HG03571 (cell line): ENCODE data around the gene BIRC7.

ENCODE experiments used
- ATAC-seq: cut with Tn5 transposase; IDR thresholded peaks from one replicate; pipeline ENCODE4 v1.9.1; 2021; ENCODE audit not compliant: unreplicated experiment

BIRC7 gene

DNA sequence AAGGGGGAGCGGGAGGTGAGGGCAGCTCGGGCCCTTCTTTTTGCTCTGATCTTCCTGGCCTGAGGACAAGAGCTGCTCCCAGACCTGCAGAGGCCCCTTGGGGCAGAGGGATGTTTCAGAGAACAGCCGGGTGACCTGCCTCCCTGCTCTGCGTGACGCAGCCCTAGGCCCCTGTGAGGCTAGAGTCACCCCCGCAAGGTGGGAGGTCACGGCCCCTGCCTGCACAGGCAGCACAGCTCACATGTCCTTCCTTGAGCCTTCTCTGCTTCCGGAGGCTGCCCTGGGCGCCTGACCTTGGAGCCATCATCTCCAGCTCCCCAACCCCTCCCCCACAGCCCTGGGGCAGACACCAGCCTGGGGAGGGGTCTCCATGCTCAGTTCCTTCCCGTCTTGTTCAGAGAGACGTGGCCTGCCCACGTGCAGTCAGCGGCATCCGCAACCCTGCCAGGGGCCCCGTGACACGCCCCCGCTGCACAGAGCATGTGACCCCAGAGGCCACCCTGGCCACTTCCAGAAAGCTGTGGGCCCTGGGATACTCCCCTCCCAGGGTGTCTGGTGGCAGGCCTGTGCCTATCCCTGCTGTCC lies at the start of gene BIRC7:
TSS of gene BIRC7 (plus strand) at position 507 of the 585 bp plus-strand sequence. CDS start 192 bp downstream, outside the sequence.
- no peak for ATAC-seq

DNA sequence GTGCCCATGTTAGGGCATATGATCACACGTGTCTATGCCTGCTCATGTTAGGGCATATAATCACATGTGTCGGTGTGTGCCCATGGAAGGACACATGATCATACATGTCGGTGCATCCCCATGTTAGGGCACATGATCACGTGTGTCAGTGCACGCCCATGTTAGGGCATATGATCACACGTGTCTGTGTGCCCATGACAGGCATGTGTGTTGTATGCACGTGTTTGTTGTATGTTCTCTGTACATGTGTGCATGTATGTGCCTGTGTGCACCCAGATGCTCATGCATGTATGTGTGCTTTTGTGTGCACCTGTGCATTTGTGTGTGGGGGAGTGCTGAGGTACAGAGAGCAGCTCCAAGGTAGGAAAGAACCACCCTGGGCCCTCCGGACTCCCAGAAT lies 49.6 kb upstream of the BIRC7 start:
- ATAC-seq: no peak

GRCh38 chr20:63186528-63187316 lies 49.0 kb upstream of the BIRC7 start:
- ATAC-seq: no peak

GRCh38 chr20:63187338-63188158 lies 48.2 kb upstream of the BIRC7 start:
- no peak for ATAC-seq

DNA sequence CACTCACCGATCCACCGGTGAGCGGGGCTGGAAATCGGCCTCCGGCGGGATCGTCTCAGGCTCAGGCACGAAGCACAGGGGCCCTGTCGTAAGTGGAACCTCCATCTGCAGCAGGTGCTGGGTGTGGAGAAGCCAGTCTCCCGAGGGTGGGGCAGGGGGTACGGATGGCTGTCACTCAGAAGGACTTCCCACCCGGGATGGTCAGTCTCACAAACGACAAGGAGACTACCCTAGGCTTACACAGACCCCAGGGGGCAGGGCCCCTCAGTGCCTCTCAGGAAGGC lies 47.6 kb upstream of the BIRC7 start:
- ATAC-seq: no peak

DNA sequence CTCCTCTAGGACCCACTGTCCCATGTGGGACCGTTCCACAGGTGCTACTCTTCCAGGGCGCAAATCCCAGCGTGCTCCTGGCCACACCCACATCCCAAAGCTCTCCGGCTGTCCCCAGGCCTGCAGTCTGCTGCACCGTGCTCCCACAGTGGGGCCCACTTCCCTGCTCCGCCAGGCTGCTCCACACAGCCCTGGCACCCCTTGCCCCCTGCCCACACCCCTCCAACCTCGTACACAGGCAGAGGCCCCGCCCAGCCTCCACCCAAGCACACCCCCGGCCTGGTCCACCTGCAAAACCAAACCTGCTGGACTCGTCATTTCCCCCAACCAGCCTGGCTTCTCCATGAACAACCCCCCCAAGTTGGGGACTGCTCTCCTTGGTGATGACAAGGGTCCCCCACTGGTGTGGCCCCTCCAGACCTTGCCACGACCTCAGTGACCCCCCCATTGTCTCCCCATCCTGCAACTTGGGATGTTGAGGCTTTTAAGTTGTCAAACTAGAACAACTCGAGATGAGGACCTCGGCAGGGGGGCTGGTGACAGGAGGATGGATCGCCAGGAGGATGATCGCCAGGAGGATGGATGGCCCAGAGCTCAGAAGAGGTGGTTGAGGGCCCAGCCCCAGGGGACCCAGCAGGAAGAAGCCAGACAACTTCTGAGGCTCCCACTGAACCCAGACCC lies 46.9 kb upstream of the BIRC7 start:
- no peak for ATAC-seq

DNA sequence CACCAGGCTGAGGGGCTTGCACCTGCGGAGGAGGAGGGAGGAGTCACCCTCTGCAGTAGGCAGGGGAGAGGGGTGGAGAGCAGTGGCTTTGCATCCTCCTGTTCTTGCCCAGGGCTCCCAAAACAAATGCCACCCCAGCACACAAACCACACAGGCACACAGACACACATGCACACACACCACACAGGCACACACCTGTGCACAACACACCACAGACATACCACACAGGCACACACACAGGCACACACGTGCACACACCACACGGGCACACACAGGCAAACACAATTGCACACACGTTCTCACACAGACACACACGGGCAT lies 46.4 kb upstream of the BIRC7 start:
- no peak for ATAC-seq

DNA sequence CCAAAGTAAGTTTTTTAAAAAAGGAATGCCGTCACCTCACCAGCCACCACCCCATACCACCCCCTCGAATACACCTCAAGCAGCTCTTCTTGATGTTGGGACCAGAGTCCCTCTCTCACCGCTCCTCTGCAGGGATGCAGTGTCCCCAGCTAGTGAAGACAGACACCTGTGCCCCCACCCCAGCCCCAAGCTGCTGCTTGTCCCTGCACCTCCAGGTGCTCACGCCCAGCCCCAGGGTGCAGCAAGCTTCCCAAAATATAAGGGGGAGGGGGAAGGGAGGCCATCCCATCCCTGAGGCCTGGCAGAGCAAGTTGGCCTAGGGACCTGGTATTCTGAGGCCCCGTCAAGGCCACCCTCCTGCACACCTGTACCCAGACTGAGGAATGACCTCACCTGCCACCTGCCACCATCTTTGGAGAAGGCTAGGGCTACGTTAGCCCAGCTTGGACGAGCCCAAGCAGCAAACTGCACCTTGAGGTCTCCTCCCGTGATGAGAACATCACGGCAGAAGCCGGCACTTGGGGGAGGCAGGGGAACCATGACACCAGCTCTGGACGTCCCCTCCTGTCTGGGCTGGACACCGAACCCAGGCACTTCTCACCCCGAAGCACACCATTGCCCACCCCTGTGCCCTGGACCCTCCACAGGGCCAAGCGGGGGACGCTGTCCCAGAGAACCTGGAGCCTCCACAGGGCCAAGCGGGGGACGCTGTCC lies 45.7 kb upstream of the BIRC7 start:
- no peak for ATAC-seq

DNA sequence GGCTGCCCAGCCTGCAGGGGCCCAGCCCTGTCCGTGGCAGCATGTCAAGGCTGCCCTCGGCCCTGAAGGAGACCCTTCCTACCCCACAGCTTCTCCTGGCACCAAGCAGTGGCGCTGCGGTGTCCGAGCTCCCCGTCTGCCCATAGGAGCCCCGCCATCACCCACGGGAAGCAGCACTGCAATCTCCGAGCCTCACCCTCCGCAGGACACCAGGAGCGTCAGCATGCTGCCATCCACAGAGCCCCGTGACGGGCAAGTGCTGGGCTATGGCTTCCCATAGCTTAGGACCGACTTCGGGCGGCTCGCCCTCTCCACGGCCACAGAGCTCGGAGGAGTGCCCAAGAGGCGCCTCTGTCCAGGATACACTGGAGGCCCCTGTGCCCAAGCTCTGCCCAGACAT lies 44.9 kb upstream of the BIRC7 start:
- ATAC-seq: no peak

- no peak for ATAC-seq
Observed at GRCh38 chr20:63191400-63191799, 44.3 kb upstream of the BIRC7 start.

GRCh38 chr20:63192721-63193120 lies 43.0 kb upstream of the BIRC7 start:
- no peak for ATAC-seq

- ATAC-seq: no peak
Observed at GRCh38 chr20:63194007-63194796, 41.5 kb upstream of the BIRC7 start.

DNA sequence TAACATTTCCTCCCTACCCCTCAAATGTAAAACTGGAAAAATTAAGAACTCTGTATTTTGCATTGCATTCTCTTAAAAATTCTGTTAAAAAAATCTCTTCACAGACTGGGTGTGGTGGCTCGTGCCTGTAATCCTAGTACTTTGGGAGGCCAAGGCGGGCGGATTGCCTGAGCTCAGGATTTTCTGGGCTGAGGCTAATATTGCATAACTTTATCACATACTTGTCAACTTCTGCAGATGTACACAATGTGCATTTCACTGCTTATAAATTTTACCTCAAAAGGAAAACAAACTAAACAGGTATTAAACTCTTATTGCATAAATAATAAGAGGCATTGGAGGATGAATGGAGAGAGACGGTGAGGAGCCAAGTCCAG lies 40.9 kb upstream of the BIRC7 start:
- ATAC-seq: no peak

GRCh38 chr20:63196768-63197470 lies 38.8 kb upstream of the BIRC7 start:
- ATAC-seq: no peak

DNA sequence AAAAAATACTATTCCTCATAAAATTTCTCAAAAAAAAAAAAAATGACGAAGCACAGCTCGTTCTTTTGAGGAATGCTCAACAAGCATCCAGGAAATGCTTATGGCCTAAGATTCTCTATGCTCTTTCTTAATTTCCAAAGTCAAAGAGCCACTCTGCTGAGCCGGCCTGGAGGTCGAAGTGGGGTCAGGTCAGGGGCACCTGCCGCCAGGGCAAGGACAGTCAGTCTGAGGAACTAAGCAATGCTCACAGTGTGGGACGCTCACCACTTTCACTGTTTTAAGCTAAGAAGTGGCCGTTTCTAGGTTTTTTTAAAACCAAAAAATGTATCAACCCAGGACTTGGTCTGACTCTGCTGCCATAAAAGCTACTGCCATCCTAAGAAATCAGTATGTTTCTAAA lies 37.1 kb upstream of the BIRC7 start:
- no peak for ATAC-seq

GRCh38 chr20:63202021-63202420 lies 33.7 kb upstream of the BIRC7 start:
- ATAC-seq: no peak

DNA sequence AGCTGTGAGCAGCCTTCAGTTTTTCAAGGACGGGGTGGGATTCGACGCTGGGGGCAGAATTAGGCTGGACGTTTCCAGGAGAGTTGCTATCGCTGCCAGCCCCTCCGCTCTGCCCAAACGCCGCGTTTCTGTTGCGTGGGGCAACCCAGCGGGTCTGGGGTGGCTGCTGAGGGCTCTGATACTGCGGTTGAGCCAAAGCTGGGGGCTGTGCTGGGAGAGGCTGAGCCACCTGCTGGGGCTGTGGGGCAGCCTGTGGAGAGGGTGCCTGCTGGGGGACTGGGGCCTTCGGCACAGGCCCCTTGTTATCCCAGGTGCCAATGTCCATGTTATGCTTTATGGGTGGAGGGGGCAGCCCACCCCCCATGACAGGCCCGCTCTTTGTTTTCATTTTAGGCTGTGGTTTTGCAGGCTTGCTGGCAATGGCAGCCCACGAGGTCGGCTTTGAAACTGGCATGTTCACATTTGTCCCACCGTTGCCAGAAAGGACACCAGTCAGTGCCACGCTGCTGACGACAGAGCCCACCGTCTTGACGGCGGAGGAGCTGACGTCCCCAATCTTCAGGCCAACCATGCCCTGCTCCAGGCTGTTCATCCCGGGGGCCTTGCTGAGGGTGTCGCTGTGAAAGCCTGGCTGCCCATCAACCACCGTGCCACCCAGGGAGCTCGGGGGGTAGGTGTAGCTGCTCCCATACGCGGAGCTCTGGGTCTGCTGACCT lies 32.7 kb upstream of the BIRC7 start:
- ATAC-seq: no peak

- ATAC-seq: no peak
Observed at GRCh38 chr20:63204362-63204761, 31.3 kb upstream of the BIRC7 start.

DNA sequence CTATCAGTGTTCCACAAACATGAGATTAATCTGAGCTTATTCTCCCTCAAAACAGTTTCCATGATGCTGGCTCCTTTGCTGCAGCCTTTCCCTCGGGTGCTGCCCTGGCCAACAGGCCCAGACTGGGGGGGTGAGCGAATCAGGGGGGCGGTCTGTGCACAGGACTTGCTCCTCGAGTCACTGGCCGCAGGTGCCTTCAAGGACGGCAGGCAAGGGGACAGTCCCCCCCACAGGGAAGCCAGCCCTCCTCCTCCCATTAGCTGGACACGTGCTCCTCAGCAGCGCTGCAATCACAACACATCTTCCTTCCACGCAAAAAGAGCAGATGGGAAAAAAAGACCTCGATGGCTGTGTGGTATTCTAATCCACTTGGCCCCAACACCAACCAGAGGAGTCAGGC lies 29.8 kb upstream of the BIRC7 start:
- no peak for ATAC-seq
